ENCODE measurements around the gene CDKAL1.
"Not testable (repeated sequence)": the region's sequence is repeated elsewhere in the genome, so short reads cannot be mapped to it uniquely, and the experiment has no call there.

Gene CDKAL1

DNA sequence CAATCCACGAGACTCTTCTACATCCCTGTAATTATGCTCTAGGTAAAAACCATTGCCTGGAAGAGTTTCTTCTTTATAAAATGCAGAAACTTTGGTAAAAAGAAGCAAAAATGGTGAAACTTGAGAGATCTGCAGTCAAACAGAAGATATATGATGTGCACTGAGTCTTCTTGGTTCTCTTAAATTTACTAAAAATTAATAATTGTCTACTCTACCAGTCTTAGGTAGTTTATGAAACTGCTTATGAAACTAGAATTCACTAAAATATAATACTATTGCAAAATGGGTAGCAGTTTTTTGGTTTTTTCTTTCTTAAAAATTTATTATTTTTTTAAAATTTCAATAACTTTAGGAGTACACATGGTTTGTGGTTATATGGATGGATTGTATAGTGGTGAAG lies 540.2 kb downstream of the CDKAL1 start:
- no peak for DNase-seq (ENCODE audit: low read depth)

- no peak for DNase-seq (ENCODE audit: low read depth)
Measured at GRCh38 chr6:21075986-21076385, 541.7 kb downstream of the CDKAL1 start.

- DNase-seq (ENCODE audit: low read depth) = no peak
Measured at GRCh38 chr6:21078497-21078896, 544.2 kb downstream of the CDKAL1 start.

DNA sequence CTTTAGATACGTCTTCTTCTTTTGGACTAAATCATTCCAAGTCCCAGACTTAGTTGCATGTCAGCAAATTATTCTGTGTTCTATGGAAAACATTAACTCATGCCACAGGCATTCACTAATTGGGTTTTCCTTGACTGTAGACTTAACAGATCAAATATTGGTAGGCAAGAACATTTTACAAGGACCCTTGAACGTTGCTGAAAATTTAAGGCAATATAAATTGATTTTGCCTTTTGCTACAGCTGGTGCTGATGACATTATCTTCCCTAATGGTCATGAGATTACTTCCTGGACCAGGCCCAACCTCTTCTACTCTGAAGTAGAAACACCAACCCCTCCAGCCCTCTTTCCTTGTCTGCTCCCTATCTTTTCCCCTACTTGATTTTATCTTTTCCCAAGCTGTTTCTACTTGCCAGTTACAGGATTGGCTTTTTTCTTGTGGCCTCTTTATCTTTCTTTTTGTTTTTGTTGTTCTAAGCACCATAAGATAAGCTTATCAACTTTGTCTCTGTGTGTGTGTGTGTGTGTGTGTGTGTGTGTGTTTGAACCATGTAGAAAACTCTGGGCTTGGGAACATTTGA lies 545.3 kb downstream of the CDKAL1 start:
- no peak for DNase-seq (ENCODE audit: low read depth)

DNA sequence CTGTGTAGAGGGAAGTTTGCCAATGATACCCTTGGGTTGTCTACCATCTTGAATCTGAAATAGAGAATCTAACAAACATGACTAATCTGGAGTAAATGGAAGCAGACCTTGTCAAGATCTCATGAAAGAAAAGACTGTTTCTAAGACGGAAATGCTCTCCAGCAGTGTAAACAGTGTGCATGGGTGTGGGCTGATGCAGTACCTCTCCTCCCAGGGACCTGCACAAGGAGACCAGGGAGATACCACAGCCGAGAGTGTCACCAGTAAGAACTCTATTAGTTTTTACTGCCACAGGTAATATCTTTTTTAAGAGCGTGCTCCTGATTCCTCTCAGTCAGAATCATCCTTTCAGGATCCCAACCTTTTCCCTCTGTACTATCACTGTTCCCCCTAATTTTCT lies 546.0 kb downstream of the CDKAL1 start:
- DNase-seq (ENCODE audit: low read depth) = no peak

- no peak for DNase-seq (ENCODE audit: low read depth)
Measured at GRCh38 chr6:21082091-21082490, 547.8 kb downstream of the CDKAL1 start.

DNA sequence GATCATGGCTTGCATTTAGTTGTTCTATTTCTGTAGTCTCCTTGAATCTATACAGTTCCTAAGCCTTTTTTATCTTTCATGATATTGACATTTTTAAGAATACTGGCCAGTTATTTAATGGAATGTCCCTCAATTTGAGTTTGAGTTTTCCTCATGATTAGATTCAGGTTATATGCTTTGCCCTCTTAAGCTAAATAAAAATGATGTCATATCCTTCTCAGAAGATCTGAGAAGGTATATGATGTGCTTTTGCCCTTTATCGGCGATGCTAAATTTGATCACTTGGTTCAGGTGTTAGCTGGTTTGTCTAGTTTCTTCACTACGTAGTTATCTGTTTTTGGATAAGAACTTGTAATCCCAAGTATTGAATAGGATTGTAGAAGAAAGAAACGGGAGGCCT lies 549.5 kb downstream of the CDKAL1 start:
- DNase-seq (ENCODE audit: low read depth) = no peak

GRCh38 chr6:21084656-21085055 lies 550.4 kb downstream of the CDKAL1 start:
- DNase-seq (ENCODE audit: low read depth) = no peak

GRCh38 chr6:21085211-21085610 lies 551.0 kb downstream of the CDKAL1 start:
- no peak for DNase-seq (ENCODE audit: low read depth)

GRCh38 chr6:21085643-21086042 lies 551.4 kb downstream of the CDKAL1 start:
- DNase-seq (ENCODE audit: low read depth) = no peak

- DNase-seq (ENCODE audit: low read depth) = no peak
Measured at GRCh38 chr6:21087188-21087587, 552.9 kb downstream of the CDKAL1 start.

GRCh38 chr6:21091411-21091810 lies 557.2 kb downstream of the CDKAL1 start:
- DNase-seq (ENCODE audit: low read depth) = no peak

DNA sequence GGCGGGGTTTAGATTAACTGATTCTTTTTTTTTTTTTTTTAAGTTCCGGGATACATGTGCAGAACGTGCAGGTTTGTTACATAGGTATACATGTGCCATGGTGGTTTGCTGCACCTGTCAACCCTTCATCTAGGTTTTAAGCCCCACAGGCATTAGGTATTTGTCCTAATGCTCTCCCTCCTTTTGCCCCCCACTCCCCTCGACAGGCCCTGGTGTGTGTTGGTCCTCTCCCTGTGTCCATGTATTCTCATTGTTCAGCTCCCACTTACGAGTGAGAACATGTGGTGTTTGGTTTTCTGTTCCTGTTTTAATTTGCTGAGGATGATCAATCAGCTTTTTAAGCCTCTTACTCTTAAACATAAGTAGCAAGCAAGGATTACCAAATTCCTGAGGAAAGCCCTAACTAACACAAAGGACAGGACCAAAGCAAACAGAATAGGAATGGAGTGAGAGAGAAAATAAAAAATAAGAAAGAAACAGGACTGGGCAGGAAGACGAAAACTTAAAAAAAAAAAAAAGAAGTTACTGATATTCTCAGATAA lies 558.0 kb downstream of the CDKAL1 start:
- DNase-seq (ENCODE audit: low read depth) = not testable (repeated sequence)

DNA sequence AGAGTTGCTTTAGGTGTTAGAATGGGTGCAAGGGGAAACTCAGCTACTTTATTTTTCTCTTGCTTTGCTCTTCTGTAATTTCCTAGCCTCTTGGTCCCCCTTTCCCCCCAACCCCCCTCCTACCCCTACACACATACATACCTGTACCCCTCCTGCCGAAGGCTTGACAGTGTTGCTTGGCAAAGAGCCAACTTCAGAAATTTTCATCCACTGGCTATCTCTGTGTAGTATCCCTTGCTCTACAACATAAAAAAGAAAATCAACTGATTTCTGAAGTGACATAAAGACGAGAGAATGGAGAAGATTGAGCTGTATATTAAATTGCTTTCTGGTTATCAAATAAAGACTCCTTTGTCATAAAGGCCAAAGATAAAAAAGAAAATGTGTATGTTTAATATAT lies 561.2 kb downstream of the CDKAL1 start:
- DNase-seq (ENCODE audit: low read depth) = no peak

DNA sequence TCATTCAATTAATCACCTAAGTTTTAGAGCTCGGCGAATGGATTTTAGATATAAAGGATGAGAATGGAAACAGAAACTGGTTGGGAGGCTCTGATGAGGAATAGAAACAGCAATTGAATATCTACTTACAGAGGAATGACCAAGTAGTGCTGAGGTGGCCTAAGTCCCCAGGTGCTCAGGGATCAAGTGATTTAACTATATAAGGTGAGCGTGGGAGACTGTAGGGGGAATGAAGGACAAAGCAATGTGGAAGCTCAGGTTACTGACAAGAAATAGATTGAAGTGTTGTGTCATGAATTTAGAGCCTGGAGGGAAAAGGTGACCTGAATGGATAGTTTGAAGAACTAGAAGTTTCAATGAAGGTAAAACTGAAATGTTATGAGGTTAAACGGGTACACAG lies 563.9 kb downstream of the CDKAL1 start:
- DNase-seq (ENCODE audit: low read depth) = no peak

- DNase-seq (ENCODE audit: low read depth) = no peak
Measured at GRCh38 chr6:21098744-21099143, 564.5 kb downstream of the CDKAL1 start.

DNA sequence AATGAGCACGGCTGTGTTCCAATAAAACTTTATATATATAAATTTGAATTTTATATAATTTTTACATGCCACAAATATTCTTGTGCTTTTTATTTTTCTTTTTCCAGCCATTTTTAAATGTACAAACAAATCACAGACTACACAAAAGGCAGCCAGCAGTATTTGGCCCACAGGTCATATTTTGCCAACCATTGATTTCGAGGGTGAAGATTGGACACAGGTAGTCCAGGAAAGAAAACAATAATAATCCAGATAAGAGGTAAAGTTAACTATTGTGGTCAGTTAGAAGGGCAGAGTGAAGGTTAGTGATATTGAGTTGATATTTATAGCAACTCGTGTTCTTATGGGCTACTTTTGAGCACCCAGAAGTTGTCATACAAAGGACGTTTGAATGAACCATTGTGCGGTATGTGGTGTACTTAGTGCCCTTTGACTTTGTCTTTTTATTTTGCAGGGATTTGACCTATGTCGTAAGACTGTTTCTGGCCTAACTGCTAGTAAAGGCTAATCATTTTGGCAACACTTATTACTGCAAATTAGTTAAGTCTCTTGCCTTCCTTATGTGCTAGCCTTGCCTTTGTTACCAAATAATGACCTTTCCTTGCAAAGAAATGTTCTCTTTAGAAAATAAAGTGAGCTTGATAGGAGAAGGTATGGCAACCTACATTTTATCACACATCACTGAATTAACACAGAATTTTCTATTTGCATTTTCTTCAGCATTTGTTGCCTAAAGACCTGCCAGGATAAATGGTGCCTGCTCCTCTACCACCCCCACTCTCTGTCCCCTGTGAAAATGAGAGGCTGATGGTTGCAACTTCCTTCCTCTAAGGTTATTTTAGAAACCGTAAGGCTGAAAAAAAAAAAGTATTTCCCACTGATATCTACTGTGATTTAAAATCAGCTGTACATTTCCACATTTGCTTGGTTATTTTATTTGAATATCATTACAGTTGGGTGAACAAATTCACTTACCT lies 565.4 kb downstream of the CDKAL1 start:
- no peak for DNase-seq (ENCODE audit: low read depth)

- no peak for DNase-seq (ENCODE audit: low read depth)
Measured at GRCh38 chr6:21100991-21101390, 566.7 kb downstream of the CDKAL1 start.

GRCh38 chr6:21101694-21102093 lies 567.4 kb downstream of the CDKAL1 start:
- no peak for DNase-seq (ENCODE audit: low read depth)

DNA sequence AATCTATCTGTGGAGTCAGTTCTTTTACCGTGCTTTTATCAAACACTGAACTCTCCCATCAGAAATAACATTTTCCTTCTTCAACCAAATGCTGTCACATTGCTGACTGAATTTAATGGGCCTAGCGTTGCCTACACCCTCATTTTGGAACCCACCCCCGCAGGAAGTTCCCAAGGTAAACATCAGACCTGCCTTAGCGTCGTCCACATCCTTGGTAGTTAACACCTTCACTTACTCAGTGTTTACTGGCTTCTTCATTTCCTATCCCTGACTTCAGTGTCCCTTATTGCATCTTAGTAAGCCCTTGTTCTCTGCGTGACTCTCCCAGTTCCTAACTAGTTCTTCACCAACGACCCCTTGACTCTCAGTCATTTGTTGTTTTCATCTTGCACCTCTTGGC lies 567.9 kb downstream of the CDKAL1 start:
- no peak for DNase-seq (ENCODE audit: low read depth)

- no peak for DNase-seq (ENCODE audit: low read depth)
Measured at GRCh38 chr6:21102624-21103023, 568.4 kb downstream of the CDKAL1 start.

DNA sequence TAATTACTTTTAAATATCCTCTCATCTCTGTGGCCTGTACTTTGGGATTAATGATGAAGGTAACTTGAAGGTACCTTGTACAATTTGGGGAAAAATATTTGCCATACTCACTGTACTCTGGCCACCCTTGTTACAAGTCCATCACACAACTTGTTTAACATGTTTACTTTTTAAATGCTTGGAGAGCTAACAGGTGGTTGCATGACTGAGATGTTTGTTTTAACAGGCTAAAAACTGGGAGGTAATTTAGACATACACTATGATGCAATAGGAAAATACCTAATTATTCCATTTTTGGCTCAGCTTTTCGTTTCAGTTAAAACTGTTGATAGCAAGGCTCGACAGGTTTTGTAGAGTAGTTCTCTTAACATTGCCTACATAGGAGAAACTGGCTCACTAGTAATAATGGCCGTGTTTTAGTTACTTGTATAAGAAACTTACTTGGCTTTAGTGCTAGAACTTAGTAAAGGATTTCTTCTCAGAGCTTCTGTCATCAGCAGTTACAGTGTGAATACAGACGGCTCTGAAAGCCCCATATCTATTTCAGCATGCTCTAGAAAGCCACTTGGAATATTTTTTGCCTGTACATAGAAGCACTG lies 569.5 kb downstream of the CDKAL1 start:
- DNase-seq (ENCODE audit: low read depth) = no peak

- DNase-seq (ENCODE audit: low read depth) = no peak
Measured at GRCh38 chr6:21104288-21104687, 570.0 kb downstream of the CDKAL1 start.
